Heart right ventricle (tissue), 16 donors: ENCODE data around the gene RAC3. TPM values are rescaled to one million over a fixed set of nuclear protein-coding genes. Genes with fewer than 3 reads are reported as not detected.

Experiments
- ATAC-seq, 8 donors: fragments of 200-7000 bp; cut with Tn5 transposase; one replicate each; pipeline ENCODE4 v1.9.1; 2020; ENCODE audit warnings: mild to moderate bottlenecking in 8 of 8, moderate library complexity in 8 of 8, moderate number of reproducible peaks in 1 of 8
- DNase-seq, 2 donors: peaks; one replicate each; pipeline ENCODE4 v3.0.0-alpha.2; 2020
- H3K27ac ChIP-seq, 10 donors: fragments of 200-600 bp; sonication (generic) in 2 of 10; one replicate each; pipeline versions ENCODE4 v1.5.0 to v1.8.0; 2020 to 2022; ENCODE audit warnings: mild to moderate bottlenecking in 3 of 10
- H3K27me3 ChIP-seq, 7 donors: fragments of 200-600 bp; one replicate each; pipeline ENCODE4 v1.8.0; 2021 to 2022; ENCODE audit warnings: mild to moderate bottlenecking in 2 of 7
- H3K36me3 ChIP-seq, 9 donors: fragments of 200-600 bp; sonication (generic) in 1 of 9; one replicate each; pipeline versions ENCODE4 v1.5.0 to v1.8.0; 2020 to 2022; ENCODE audit warnings: mild to moderate bottlenecking in 2 of 9
- H3K4me1 ChIP-seq, 9 donors: fragments of 200-600 bp; sonication (generic) in 1 of 9; one replicate each; pipeline versions ENCODE4 v1.5.0 to v1.8.0; 2020 to 2022; ENCODE audit warnings: mild to moderate bottlenecking in 4 of 9
- H3K4me3 ChIP-seq, 10 donors: fragments of 200-600 bp; sonication (generic) in 2 of 10; one replicate each; pipeline versions ENCODE4 v1.5.0 to v1.8.0; 2020 to 2022; ENCODE audit warnings: mild to moderate bottlenecking in 7 of 10, moderate library complexity in 2 of 10
- H3K9me3 ChIP-seq, 11 donors: fragments of 200-600 bp in 10 of 11; sonication (generic) in 2 of 11; one replicate each; pipeline versions ENCODE4 v1.5.0 to v1.8.0; 2013 to 2022; ENCODE audit warnings: mild to moderate bottlenecking in 2 of 11, control low read depth in 1 of 11, moderate library complexity in 1 of 11
- CTCF ChIP-seq, 9 donors: fragments of 200-600 bp; sonication (generic) in 2 of 9; IDR thresholded peaks; one replicate each; pipeline versions ENCODE4 v1.5.0 to v1.8.0; 2021 to 2022; ENCODE audit warnings: antibody characterized with exemption in 9 of 9, mild to moderate bottlenecking in 5 of 9, moderate library complexity in 1 of 9
- WGBS, 2 donors: extraction: QIAGEN DNeasy Blood & Tissue Kit; methylation state at CpG; one replicate each; pipeline ENCODE4 v1.1.7; 2013; ENCODE audit warnings: inconsistent platforms in 1 of 2; 5-methylcytosine and 5-hydroxymethylcytosine counted together
- intact Hi-C, 10 donors: fragments of 100-400 bp; cut with DNase I; formaldehyde crosslinking; loops; one replicate each; pipeline versions ENCODE4 v1.11.1 to v1.14.2; 2022
- polyA plus RNA-seq, 2 donors: library from polyadenylated mRNA; stranded (reverse); fragments of 200-250 nt; gene quantifications; one replicate each; pipeline ENCODE4 v1.2.3, GENCODE V29; 2013
- total RNA-seq, 10 donors: library from RNA; stranded (reverse); fragmentation: NEBNext Ultra II Directional in 3 of 10; extraction: Animal tissue kit (Norgen Biotek cat#: 25700) in 3 of 10; gene quantifications; one replicate each; pipeline versions ENCODE4 v1.2.1 to v1.2.4, GENCODE V29; 2021 to 2023
- donor health status: Arrhythmogenic right ventricular cardiomyopathy.
- donor health status: ischemic (EF 13 %, LVEDD 7.1; RV severe dilation, severe dysfunction).
- donor health status: healthy with polysubstance abuse.
- donor health status: DM: no; HTN: yes; CAD: no.
- donor health status: DM: no; HTN: no; CAD: no.
- donor health status: ischemic (EF 25% LVEDD 6.9; RV normal size, moderate dysfunction).
- donor health status: ischemic (EF 25% LVEDD 5.7; RV mildly dilated, moderate dysfunction).
- donor health status: healthy.
- donor health status: DM: yes; HTN: yes; CAD: no.
- donor health status: Ischemic cardiomyopathy.
- donor health status: ischemic (EF 35%, LVEDD 5.7; RV mildly dilated, moderate dysfunction).
- donor health status: nonischemic (EF 11% LVEDD 7.7; RV severe dilation, severe dysfunction).
- donor health status: DM: yes; HTN: yes; CAD: no.
- donor health status: PGD.
- donor health status: ischemic (EF 29% LVEDD 5.4; RV normal size, mild dysfunction).
- donor health status: nonischemic (EF 23%, LVEDD 6.1; RV moderate dilation, normal function).

RAC3 gene
- total and polyA plus RNA-seq, 12 donors, result 0.82 to 3.3 (median 1.1) TPM

- no peak for ATAC-seq
- Histone ChIP-seq H3K4me1 (peaks cover 0 to 6% (median 0%) of the 10 kb centered on the region in 9 donors), H3K27me3 (no peaks in the 10 kb centered on the region), H3K36me3 (peaks cover 0 to 59% (median 38%) of the 10 kb centered on the region in 9 donors), H3K9me3 (no peaks in the 10 kb centered on the region), H3K4me3 (no peak overlapping the region), H3K27ac (no peak overlapping the region)
- 94 to 96% methylated on average over 44 to 47 of the region's 47 CpGs for WGBS, 2 donors
- intact Hi-C loops, result no loop called here
- TF ChIP-seq CTCF (IDR thresholded peaks at IDR 0.05), result no peak
- no peak for DNase-seq
Measured at GRCh38 chr17:82079001-82079677, 47.7 kb downstream of the RAC3 start.

- no peak for TF ChIP-seq CTCF (IDR thresholded peaks at IDR 0.05)
- Histone ChIP-seq H3K9me3 (no peaks in the 10 kb centered on the region), H3K27ac (no peak overlapping the region), H3K4me1 (peaks cover 0 to 6% (median 0%) of the 10 kb centered on the region in 9 donors), H3K27me3 (no peaks in the 10 kb centered on the region), H3K4me3 (no peak overlapping the region), H3K36me3 (peaks cover 0 to 70% (median 43%) of the 10 kb centered on the region in 9 donors)
- 91% methylated on average over 36 of the region's 36 CpGs for WGBS, 2 donors
- DNase-seq (no peak), ATAC-seq (no peak)
- intact Hi-C loops, result no loop called here
Measured at GRCh38 chr17:82080048-82080788, 48.7 kb downstream of the RAC3 start.

- WGBS, 2 donors, result 93 to 96% methylated on average over 44 of the region's 44 CpGs
- DNase-seq (no peak), ATAC-seq (no peak)
- Histone ChIP-seq H3K27ac (no peak overlapping the region), H3K36me3 (peaks cover 0 to 77% (median 48%) of the 10 kb centered on the region in 9 donors), H3K4me1 (peaks cover 0 to 6% (median 0%) of the 10 kb centered on the region in 9 donors), H3K27me3 (no peaks in the 10 kb centered on the region), H3K4me3 (no peak overlapping the region), H3K9me3 (no peaks in the 10 kb centered on the region)
- intact Hi-C loops, result no loop called here
- TF ChIP-seq CTCF (IDR thresholded peaks at IDR 0.05), result no peak
Measured at GRCh38 chr17:82080789-82081464, 49.4 kb downstream of the RAC3 start.

DNA sequence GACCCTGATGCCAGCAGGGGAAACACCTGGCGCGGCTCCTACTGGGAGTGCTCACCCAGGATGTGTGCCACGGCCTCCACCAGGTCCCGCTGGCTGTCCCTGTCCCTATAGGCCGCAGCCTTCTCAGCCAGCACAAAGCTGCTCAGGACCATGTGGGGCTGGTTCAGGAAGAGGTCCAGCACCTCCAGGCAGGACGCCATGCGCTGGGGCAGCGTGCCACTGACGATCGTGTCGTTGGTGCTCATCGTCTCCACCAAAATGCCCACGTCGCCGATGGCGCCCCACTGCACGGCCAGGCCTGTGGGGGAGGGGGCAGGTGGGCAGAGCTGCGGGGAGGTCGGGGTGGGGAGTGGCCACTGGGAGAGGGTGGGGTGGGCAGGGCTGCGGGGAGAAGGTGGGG lies 50.1 kb downstream of the RAC3 start:
- no peak overlapping the region for H3K4me3 ChIP-seq
- intact Hi-C loops, result no loop called here
- H3K4me1 ChIP-seq, result peaks cover 0 to 6% (median 0%) of the 10 kb centered on the region in 9 donors
- H3K27me3 ChIP-seq, result no peaks in the 10 kb centered on the region
- no peak overlapping the region for H3K27ac ChIP-seq
- TF ChIP-seq CTCF (IDR thresholded peaks at IDR 0.05), result no peak
- ATAC-seq (no peak), DNase-seq (no peak)
- 94 to 95% methylated on average over 19 to 20 of the region's 20 CpGs for WGBS, 2 donors
- H3K9me3 ChIP-seq, result no peaks in the 10 kb centered on the region
- H3K36me3 ChIP-seq, result peaks cover 0 to 83% (median 54%) of the 10 kb centered on the region in 9 donors
